ENCODE data around the gene RNF227.

- TF ChIP-seq CTCF (IDR thresholded peaks at IDR 0.05) (no peak), POLR2A (IDR thresholded peaks at IDR 0.05) (no peak)
Observed at GRCh38 chr17:7887038-7887481, 29.0 kb downstream of the RNF227 start.

Measured in heart left ventricle (tissue), 13 donors.